Hepatocyte (in vitro differentiated cells): ENCODE measurements around the gene PIK3AP1.

Experiments
- EZH2phosphoT487 ChIP-seq: fragments of 200-600 bp; sonication (generic); IDR thresholded peaks from one replicate; pipeline ENCODE4 v1.6.1; 2018; ENCODE audit warnings: antibody characterized with exemption, mild to moderate bottlenecking, low read depth, moderate library complexity; ENCODE audit not compliant: unreplicated experiment, severe bottlenecking
- TF ChIP-seq, protein P1 (sequence below): fragments of 200-600 bp; sonication (generic); IDR thresholded peaks from 2 replicates; pipeline ENCODE4 v1.5.1; 2016; ENCODE audit warnings: antibody characterized with exemption, mild to moderate bottlenecking; ENCODE audit not compliant: poor library complexity

DNA sequence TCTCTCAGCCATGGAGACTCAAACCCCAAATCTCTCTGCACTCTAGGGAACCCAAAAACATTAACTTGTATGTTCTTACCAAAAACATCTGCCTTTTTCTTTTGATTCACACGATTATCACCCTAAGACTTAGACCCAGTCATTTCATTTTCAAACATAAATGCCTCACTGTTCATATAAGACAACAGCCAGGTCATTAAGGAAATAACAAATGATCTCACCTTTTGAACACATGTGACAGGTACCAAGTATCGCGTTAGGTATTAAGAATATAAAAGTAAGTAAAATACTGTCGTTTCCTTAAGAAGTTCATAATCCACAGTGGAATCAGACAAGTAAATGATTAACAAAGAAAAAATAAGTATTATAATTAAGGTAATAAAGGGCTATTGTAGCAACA is 142.3 kb downstream of the PIK3AP1 start:
- TF ChIP-seq, protein P1, sequence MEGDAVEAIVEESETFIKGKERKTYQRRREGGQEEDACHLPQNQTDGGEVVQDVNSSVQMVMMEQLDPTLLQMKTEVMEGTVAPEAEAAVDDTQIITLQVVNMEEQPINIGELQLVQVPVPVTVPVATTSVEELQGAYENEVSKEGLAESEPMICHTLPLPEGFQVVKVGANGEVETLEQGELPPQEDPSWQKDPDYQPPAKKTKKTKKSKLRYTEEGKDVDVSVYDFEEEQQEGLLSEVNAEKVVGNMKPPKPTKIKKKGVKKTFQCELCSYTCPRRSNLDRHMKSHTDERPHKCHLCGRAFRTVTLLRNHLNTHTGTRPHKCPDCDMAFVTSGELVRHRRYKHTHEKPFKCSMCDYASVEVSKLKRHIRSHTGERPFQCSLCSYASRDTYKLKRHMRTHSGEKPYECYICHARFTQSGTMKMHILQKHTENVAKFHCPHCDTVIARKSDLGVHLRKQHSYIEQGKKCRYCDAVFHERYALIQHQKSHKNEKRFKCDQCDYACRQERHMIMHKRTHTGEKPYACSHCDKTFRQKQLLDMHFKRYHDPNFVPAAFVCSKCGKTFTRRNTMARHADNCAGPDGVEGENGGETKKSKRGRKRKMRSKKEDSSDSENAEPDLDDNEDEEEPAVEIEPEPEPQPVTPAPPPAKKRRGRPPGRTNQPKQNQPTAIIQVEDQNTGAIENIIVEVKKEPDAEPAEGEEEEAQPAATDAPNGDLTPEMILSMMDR: no peak
- no peak for TF ChIP-seq EZH2phosphoT487
